DMS53 treated with DMSO at 0.1 percent for 48 hours (cell line): ENCODE measurements around the gene CAVIN2.

Experiments
- DNase-seq: peaks from one replicate; lab custom pipeline; 2025; ENCODE audit not compliant: unreplicated experiment; lab: John Stamatoyannopoulos, UW

The CAVIN2 gene

GRCh38 chr2:191846515-191847476, at the start of gene CAVIN2:
TSS of gene CAVIN2 (minus strand) at chr2:191847088. CDS start at chr2:191846925, 163 bp downstream.
- peak; percentile 59 for DNase-seq

DNA sequence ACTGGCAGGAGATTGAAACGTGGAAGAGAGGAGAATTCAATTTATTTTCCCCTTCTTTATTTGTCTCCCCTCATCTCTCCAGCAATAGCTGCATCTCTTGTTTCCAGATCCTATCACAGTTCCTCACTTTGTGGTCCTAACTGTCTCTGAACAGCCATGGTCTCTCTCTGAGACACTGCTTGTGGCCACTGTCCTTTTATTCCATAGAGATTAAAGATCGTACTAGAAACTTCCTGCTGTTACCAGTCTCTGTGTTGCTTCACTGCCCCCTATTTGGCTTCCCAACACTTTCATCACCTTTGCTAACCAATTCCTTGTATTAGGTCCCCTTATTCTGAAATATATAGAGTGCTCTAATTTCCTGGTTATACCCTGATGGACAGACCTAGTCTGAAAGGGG, 48.9 kb upstream of the CAVIN2 start:
- no peak for DNase-seq

GRCh38 chr2:191895195-191895594, 48.3 kb upstream of the CAVIN2 start:
- no peak for DNase-seq

GRCh38 chr2:191894681-191895147, 47.8 kb upstream of the CAVIN2 start:
- DNase-seq, result no peak

- DNase-seq, result no peak
These were observed 45.5 kb upstream of the CAVIN2 start for GRCh38 chr2:191892391-191892790.

DNA sequence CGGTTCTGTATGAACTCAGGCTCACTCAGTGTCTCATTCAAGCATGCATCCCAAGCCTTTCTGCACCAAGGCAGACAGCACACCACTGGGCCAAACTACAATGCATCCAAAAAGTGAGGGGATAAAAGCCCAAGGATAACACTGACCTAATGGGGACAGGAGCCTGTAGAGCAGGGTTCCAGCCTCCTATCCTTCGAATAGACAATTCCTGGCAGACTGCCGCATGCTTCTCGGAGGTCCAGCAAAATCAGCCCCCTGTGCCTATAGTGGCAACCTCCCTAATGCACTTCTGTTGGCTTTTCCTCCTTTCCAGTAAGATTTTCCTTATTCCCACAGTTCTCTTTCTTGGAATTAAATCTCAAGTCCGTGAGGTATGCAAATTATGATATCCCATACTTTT, 44.8 kb upstream of the CAVIN2 start:
- DNase-seq, result no peak

- no peak for DNase-seq
These were observed 43.0 kb upstream of the CAVIN2 start for GRCh38 chr2:191889931-191890330.

DNA sequence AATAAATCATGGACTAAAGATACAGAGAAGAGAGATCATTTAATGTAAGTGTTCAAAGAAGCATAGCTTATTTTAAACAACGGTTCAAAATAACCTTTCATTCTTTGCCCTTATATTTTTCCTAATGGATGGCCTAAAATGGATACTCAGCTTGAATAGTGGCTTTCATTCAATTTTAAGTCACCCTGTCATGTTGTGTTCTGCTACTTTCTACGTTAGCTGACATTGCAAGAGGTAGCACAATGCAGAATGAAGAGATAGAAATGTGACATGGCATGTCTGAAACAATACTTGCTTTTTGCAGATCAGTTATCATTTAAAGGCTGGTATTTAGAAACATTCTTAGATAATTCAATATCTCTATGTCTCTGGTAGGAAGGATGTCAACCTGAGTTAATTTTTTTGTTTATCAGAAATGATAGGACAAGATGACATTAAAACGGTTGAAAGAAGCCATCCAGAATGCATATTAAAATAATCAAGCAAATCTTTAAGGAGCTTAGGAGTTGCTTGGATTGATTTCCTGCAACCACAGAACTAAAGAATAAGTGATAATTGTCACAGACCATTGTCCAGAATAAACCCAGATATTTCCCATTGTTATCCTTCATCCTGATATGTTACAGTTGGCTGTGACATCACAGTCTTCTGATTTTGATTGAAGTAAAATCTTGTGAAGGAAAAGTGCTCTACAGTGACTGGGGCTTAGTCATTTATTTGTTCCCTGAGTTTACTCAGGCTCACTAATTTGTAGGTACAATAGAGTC, 41.7 kb upstream of the CAVIN2 start:
- no peak for DNase-seq

GRCh38 chr2:191885650-191886049, 38.8 kb upstream of the CAVIN2 start:
- DNase-seq, result no peak

DNA sequence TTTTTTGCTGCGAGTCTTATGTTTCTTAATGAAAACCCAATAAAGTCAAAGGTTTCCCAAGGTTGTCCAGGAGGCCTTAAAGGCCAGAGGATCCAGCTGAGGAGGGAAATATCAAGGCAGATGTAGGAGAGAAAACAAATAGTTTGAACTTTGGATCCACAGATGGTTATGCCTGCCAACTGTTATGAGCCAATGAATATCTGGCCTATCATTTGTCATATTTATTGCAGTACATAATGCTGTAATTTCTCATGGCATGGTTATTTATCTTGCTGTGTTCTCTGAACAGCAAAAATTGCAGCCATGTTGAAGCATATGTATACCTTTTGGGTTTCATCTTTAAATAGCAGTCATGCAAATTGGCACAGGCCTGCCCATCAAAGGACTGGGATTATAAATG, 38.2 kb upstream of the CAVIN2 start:
- no peak for DNase-seq

DNA sequence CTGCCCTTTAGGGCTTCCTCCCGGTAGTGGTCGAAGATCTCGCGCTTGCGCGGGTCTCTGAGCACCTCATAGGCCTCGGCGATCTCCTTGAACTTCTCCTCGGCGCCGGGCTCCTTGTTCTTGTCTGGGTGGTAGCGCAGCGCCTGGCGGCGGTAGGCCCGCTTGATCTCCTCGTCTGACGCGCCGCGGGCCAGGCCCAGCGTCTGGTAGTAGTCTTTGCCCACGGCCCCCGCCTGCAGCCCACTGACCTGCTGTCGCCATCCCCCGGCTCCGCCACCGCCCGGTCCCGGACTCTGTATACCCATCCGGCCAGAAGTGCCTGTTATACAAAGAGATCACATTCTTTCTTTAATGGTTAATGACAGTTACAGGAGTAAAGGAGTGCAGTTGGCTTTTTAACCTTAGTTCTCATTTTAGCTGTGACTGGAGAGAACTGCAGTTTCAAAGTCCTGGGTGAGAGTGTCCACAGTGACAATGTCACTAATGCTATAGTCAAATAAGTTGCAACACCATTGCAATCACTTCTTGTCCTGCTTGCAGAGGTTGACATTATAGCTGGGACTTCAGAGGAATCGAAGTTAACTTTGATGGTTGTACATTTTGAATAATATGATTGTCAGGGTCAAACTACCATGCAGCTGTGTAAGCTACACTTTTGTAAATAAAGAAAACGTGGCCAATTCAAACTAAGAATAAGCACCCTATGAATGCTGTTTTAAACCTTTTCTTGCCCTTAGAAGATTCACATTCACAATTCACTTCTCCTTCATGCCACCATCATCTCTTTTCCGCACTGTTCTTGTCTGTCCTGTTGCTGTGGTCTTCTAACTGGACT, 35.3 kb upstream of the CAVIN2 start:
- no peak for DNase-seq

- no peak for DNase-seq
These were observed 31.8 kb upstream of the CAVIN2 start for GRCh38 chr2:191878548-191879279.

GRCh38 chr2:191877875-191878274, 31.0 kb upstream of the CAVIN2 start:
- DNase-seq, result no peak

- DNase-seq, result no peak
These were observed 29.0 kb upstream of the CAVIN2 start for GRCh38 chr2:191875859-191876258.

DNA sequence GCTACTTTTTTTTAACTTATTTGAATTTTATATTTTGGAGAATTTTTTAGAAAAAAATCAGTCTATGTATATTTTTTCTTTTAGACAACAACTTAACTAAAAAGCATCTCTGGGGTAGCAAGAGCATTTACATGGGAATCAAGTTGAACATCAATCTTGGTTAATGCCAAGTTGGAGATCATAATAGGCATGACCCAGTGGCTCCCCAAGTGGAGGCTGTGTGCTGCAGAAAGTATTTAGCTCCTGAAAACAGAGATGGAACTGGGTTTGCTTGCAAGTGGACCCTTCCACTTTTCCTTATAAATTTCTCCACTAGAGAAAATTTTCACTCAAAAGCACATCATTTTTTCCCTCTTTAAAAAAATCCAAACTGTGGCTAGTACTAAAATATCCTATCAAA, 23.9 kb upstream of the CAVIN2 start:
- DNase-seq, result no peak

DNA sequence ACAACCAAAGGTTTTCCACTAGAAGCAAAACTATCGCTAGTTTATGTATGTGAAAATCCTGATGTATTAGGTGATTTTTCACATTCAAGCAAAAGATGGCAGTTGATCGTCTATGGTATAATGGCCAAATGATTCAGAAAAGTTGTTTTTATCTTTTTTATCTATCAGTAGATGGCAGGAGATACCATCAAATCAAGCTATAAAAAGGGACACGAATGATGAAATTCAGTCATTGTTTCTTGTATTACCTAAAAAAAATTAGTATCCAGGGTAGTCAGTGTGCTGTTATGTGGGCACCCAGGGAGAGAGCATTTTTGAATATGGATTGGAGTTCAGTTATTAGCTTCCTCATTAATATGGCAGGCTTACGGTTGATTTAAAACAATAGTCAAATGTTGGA, 22.9 kb upstream of the CAVIN2 start:
- DNase-seq, result peak; percentile 22

- DNase-seq, result peak; percentile 93
These were observed 22.3 kb upstream of the CAVIN2 start for GRCh38 chr2:191869178-191869577.

GRCh38 chr2:191867507-191867847, 20.6 kb upstream of the CAVIN2 start:
- DNase-seq, result no peak

DNA sequence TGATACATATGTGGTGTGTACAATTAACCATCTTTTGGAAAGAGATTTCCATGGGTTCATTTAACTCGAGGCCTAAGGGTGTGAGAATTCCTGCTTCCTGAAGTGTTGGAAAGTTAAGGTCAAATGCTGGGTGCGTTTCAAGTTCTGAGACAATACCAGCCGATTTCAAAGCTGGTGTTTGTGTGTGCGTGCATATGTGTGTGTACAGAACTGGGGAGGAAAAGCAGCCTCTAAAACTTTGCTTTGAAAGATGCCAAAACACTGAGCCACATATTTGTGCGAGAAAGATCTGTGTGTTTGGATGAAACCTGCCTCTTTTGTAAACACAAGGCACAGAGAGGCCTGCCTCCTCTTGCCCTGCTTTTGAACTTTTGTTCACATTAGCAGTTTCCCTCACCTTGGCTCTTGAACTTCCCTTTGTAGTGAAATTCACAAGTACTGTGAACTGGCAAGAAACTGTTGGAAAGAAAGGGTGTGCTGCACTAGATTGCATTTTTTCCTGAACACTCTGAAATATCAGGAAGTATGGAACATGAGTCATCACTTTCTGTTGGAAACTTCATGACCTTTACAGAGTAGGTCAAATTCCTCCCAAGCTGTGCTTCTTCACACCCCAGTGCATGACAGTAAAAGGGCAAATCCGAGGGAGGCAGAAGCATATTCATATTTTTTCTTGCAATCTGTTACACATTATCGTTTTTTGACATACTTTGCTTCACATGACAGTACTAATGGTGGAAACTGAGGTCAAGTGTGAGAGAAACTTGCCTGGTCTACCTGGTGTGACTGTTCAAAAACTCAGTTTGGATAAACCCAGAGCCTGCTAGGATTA, 20.0 kb upstream of the CAVIN2 start:
- DNase-seq, result peak; percentile 64

DNA sequence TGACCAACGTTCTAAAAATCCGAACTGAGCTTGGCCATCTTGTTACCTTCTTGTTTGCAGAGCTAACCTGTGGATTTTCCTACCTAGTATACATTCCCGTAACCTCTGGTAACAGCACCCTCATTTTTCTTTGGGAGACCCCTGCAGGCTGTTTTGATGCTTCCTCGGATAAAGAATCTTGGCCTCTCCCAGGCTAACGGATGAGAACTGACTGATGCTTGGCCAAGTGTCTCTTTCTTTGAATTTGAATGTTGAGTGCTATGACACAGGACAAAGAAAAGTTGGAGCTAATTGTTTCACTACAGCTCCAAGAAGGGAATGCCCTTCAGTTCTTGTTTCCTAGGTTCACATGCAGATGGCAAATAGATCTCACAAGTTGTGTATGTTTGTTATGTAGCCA, 19.3 kb upstream of the CAVIN2 start:
- DNase-seq, result no peak
